HEK293 (cell line): ENCODE data around the gene MADD.

ENCODE experiments used
- CTCF ChIA-PET: fragments of 350-600 bp; formaldehyde crosslinking; extraction: SDS; loops from one replicate; lab custom pipeline; 2021; ENCODE audit warnings: antibody characterized with exemption; lab: Yijun Ruan, JAX
- POLR2A ChIA-PET: fragments of 300-600 bp; formaldehyde crosslinking; extraction: SDS; loops from one replicate; lab custom pipeline; 2020; ENCODE audit warnings: antibody characterized with exemption, inconsistent platforms; lab: Yijun Ruan, JAX
- H3K27ac ChIP-seq: fragments of 200-500 bp; sonication (Bioruptor generic); 2 replicates; pipeline ENCODE4 v1.5.1; 2014; ENCODE audit warnings: low read depth, low read length, control low read depth, inconsistent platforms; ENCODE audit errors: extremely low read depth
- H3K36me3 ChIP-seq, 2 experiments: fragments of 200-500 bp in 1 of 2; sonication (Bioruptor generic) in 1 of 2; 1 replicate in 1 of 2; 2 replicates in 1 of 2; pipeline ENCODE4 v1.5.1; 2014 to 2017; ENCODE audit warnings: inconsistent platforms in 2 of 2, low read length in 2 of 2; ENCODE audit not compliant: control insufficient read depth in 2 of 2, insufficient read depth in 1 of 2
- H3K4me1 ChIP-seq: fragments of 200-500 bp; sonication (Bioruptor generic); 2 replicates; pipeline ENCODE4 v1.5.1; 2014; ENCODE audit warnings: mild to moderate bottlenecking, low read length, inconsistent platforms; ENCODE audit not compliant: control insufficient read depth, insufficient read depth
- H3K4me3 ChIP-seq: 2 replicates; pipeline ENCODE4 v1.5.1; 2011; ENCODE audit warnings: low read depth, mild to moderate bottlenecking, control low read depth, low read length, moderate library complexity
- H3K9me3 ChIP-seq: fragments of 200-500 bp; sonication (Bioruptor generic); 2 replicates; pipeline ENCODE4 v1.5.1; 2014; ENCODE audit warnings: low read depth, low read length, inconsistent platforms; ENCODE audit not compliant: control insufficient read depth, insufficient read depth
- CTCF ChIP-seq: fragments of 450-650 bp; formaldehyde crosslinking; IDR thresholded peaks from 2 replicates; pipeline ENCODE4 v1.5.1; 2016; ENCODE audit warnings: missing biosample characterization, missing genetic modification characterization
- EGR2 ChIP-seq: fragments of 450-650 bp; formaldehyde crosslinking; IDR thresholded peaks from 2 replicates; pipeline ENCODE4 v1.5.1; 2016; ENCODE audit warnings: low read depth, missing biosample characterization, missing genetic modification characterization
- ELK4 ChIP-seq: IDR thresholded peaks from 2 replicates; pipeline ENCODE4 v1.6.1; 2011; ENCODE audit warnings: mild to moderate bottlenecking, low read depth, low read length, borderline replicate concordance
- GLIS1 ChIP-seq: fragments of 450-650 bp; formaldehyde crosslinking; IDR thresholded peaks from 2 replicates; pipeline ENCODE4 v1.5.1; 2016; ENCODE audit warnings: missing biosample characterization, missing genetic modification characterization
- HOXC10 ChIP-seq: sonication (generic); formaldehyde crosslinking; IDR thresholded peaks from 2 replicates; pipeline ENCODE4 v1.8.1; 2023; ENCODE audit warnings: mild to moderate bottlenecking, missing genetic modification reagents
- KLF17 ChIP-seq: fragments of 450-650 bp; formaldehyde crosslinking; IDR thresholded peaks from 2 replicates; pipeline ENCODE4 v1.5.1; 2016; ENCODE audit warnings: missing biosample characterization, missing genetic modification characterization
- PBX3 ChIP-seq: sonication (generic); formaldehyde crosslinking; IDR thresholded peaks from 2 replicates; pipeline ENCODE4 v1.8.1; 2022; ENCODE audit warnings: mild to moderate bottlenecking, moderate library complexity, missing genetic modification reagents
- PRDM1 ChIP-seq: fragments of 450-650 bp; formaldehyde crosslinking; IDR thresholded peaks from 2 replicates; pipeline ENCODE4; 2016; ENCODE audit warnings: missing biosample characterization, missing genetic modification characterization
- TRIM28 ChIP-seq: IDR thresholded peaks from 2 replicates; pipeline ENCODE4 v1.6.1; 2011; ENCODE audit warnings: low read length, control low read depth, borderline replicate concordance
- ZBTB17 ChIP-seq: fragments of 450-650 bp; formaldehyde crosslinking; IDR thresholded peaks from 2 replicates; pipeline ENCODE4 v1.5.1; 2016; ENCODE audit warnings: missing biosample characterization, missing genetic modification characterization
- ZBTB49 ChIP-seq: fragments of 450-650 bp; formaldehyde crosslinking; IDR thresholded peaks from 2 replicates; pipeline ENCODE4 v1.5.1; 2016; ENCODE audit warnings: missing biosample characterization, missing genetic modification characterization, low read depth
- ZBTB8A ChIP-seq: fragments of 450-650 bp; formaldehyde crosslinking; IDR thresholded peaks from 2 replicates; pipeline ENCODE4 v1.5.1; 2016; ENCODE audit warnings: missing biosample characterization, missing genetic modification characterization
- ZFP3 ChIP-seq: fragments of 450-650 bp; formaldehyde crosslinking; IDR thresholded peaks from 2 replicates; pipeline ENCODE4 v1.5.1; 2016; ENCODE audit warnings: low read depth, missing biosample characterization, missing genetic modification characterization
- ZNF112 ChIP-seq: fragments of 450-650 bp; formaldehyde crosslinking; IDR thresholded peaks from 2 replicates; pipeline ENCODE4 v1.5.0; 2017; ENCODE audit warnings: missing biosample characterization, missing genetic modification characterization
- ZNF24 ChIP-seq: fragments of 450-650 bp; formaldehyde crosslinking; IDR thresholded peaks from 2 replicates; pipeline ENCODE4 v1.5.1; 2016; ENCODE audit warnings: missing biosample characterization, missing genetic modification characterization
- ZNF335 ChIP-seq: fragments of 450-650 bp; formaldehyde crosslinking; conservative IDR thresholded peaks from 2 replicates; pipeline ENCODE4 v1.5.1; 2016; ENCODE audit warnings: missing biosample characterization, missing genetic modification characterization
- ZNF366 ChIP-seq: fragments of 450-650 bp; formaldehyde crosslinking; conservative IDR thresholded peaks from 2 replicates; pipeline ENCODE4 v1.5.1; 2016; ENCODE audit warnings: missing biosample characterization, missing genetic modification characterization
- ZNF394 ChIP-seq: fragments of 450-650 bp; formaldehyde crosslinking; IDR thresholded peaks from 2 replicates; pipeline ENCODE4 v1.5.1; 2016; ENCODE audit warnings: missing biosample characterization, missing genetic modification characterization, mild to moderate bottlenecking, moderate library complexity, borderline replicate concordance
- ZNF404 ChIP-seq: fragments of 450-650 bp; formaldehyde crosslinking; IDR thresholded peaks from 2 replicates; pipeline ENCODE4 v1.5.1; 2017; ENCODE audit warnings: missing biosample characterization, missing genetic modification characterization
- ZNF449 ChIP-seq: fragments of 450-650 bp; formaldehyde crosslinking; IDR thresholded peaks from 2 replicates; pipeline ENCODE4 v1.5.1; 2017; ENCODE audit warnings: missing biosample characterization, mild to moderate bottlenecking, missing genetic modification characterization, moderate library complexity
- ZNF473 ChIP-seq: fragments of 450-650 bp; formaldehyde crosslinking; IDR thresholded peaks from 2 replicates; pipeline ENCODE4 v1.5.1; 2017; ENCODE audit warnings: missing biosample characterization, missing genetic modification characterization
- ZNF513 ChIP-seq: fragments of 450-650 bp; IDR thresholded peaks from 2 replicates; pipeline ENCODE4 v1.5.1; 2018; ENCODE audit warnings: missing biosample characterization, missing genetic modification characterization
- ZNF561 ChIP-seq: fragments of 450-650 bp; IDR thresholded peaks from 2 replicates; pipeline ENCODE4 v1.5.1; 2018; ENCODE audit warnings: missing biosample characterization, missing genetic modification characterization, borderline replicate concordance
- ZNF701 ChIP-seq: fragments of 450-650 bp; formaldehyde crosslinking; IDR thresholded peaks from 2 replicates; pipeline ENCODE4 v1.5.1; 2016; ENCODE audit warnings: missing biosample characterization, missing genetic modification characterization
- ZSCAN16 ChIP-seq: fragments of 450-650 bp; formaldehyde crosslinking; IDR thresholded peaks from 2 replicates; pipeline ENCODE4 v1.5.1; 2016; ENCODE audit warnings: missing biosample characterization, missing genetic modification characterization

The MADD gene

GRCh38 chr11:47271328-47271727 is 1.4 kb downstream of the MADD start (continued):
- TF ChIP-seq ZBTB8A (tag by site-specific recombination) = no peak
- TF ChIP-seq, all 188 proteins: peak for 2

GRCh38 chr11:47271961-47272661 is 2.2 kb downstream of the MADD start:
- ChIA-PET CTCF (interaction anchor here (1.0 to 3.1 kb wide), 4 partner anchors 9 to 83 kb away, joined by 3 to 33 read pairs (median 6); partner anchors contain the start of gene NR1H3), POLR2A (interaction anchor here (0.7 to 2.3 kb wide), 2 partner anchors 14 to 407 kb away, joined by 3 to 5 read pairs; partner anchors contain the start of gene NR1H3)
- TF ChIP-seq PRDM1 (tag by site-specific recombination) = no peak
- peak; percentile 15; the same call in 1 of the 2 replicates for TF ChIP-seq ZNF394 (tag by site-specific recombination)
- TF ChIP-seq CTCF (tag by site-specific recombination) = no peak
- no peak for TF ChIP-seq ZNF473
- TF ChIP-seq ZNF449 (tag by site-specific recombination) = no peak
- no peak for TF ChIP-seq ZNF404 (tag by site-specific recombination)
- no peak for TF ChIP-seq ZNF561 (tag by site-specific recombination)
- no peak for TF ChIP-seq ZNF112
- TF ChIP-seq EGR2 (tag by site-specific recombination) = no peak
- no peak for TF ChIP-seq ZNF335 (tag by site-specific recombination)
- 0 out of 2 replicates have a peak, but pooled peaks have one; percentile 14 for TF ChIP-seq TRIM28
- TF ChIP-seq KLF17 = peak; percentile 40; the same call in 1 of the 2 replicates
- TF ChIP-seq ZNF513 (tag by site-specific recombination) = no peak
- TF ChIP-seq ELK4 = no peak
- no peak for TF ChIP-seq ZFP3 (tag by site-specific recombination)
- no peak for TF ChIP-seq HOXC10 (CRISPR knock-in tag)
- TF ChIP-seq ZNF24 (tag by site-specific recombination) = no peak
- no peak for TF ChIP-seq ZNF701
- TF ChIP-seq ZNF366 = no peak
- TF ChIP-seq PBX3 (CRISPR knock-in tag) = no peak
- TF ChIP-seq ZBTB49 (tag by site-specific recombination) = no peak
- no peak for TF ChIP-seq ZSCAN16 (tag by site-specific recombination)
- no peak for TF ChIP-seq GLIS1 (tag by site-specific recombination)
- TF ChIP-seq ZBTB17 (tag by site-specific recombination) = no peak
- no peak for TF ChIP-seq ZBTB8A (tag by site-specific recombination)

More at GRCh38 chr11:47271961-47272661, 2.2 kb downstream of the MADD start:
- Histone ChIP-seq H3K9me3 (no peaks in the 10 kb centered on the region), H3K4me3 (no peak overlapping the region), H3K36me3 (peaks cover 0 to 35% of the 10 kb centered on the region in 2 experiments; a peak in 1 of 3 replicates), H3K4me1 (peaks cover 13% of the 10 kb centered on the region; the same call in 1 of the 2 replicates), H3K27ac (no peak overlapping the region)
